Skeletal muscle tissue (tissue), 4 donors: Measurements from ENCODE around the gene SRPK2. TPM values are rescaled to one million over a fixed set of nuclear protein-coding genes. Genes with fewer than 3 reads are reported as not detected.
"Not testable (repeated sequence)": the region's sequence is repeated elsewhere in the genome, so short reads cannot be mapped to it uniquely, and the experiment has no call there.

ENCODE experiments used
- H3K27ac ChIP-seq: one replicate; pipeline ENCODE4 v1.7.0; 2013; ENCODE audit warnings: mild to moderate bottlenecking, low read depth, low read length, inconsistent platforms
- H3K27me3 ChIP-seq, 3 donors: one replicate each; pipeline ENCODE4 v1.7.0; 2013; ENCODE audit warnings: low read length in 3 of 3; ENCODE audit not compliant: control insufficient read depth in 3 of 3, insufficient read depth in 3 of 3
- H3K36me3 ChIP-seq, 3 donors: one replicate each; pipeline ENCODE4 v1.7.0; 2013; ENCODE audit warnings: low read length in 3 of 3; ENCODE audit not compliant: control insufficient read depth in 3 of 3, insufficient read depth in 3 of 3
- H3K4me1 ChIP-seq, 3 donors: one replicate each; pipeline ENCODE4 v1.7.0; 2013; ENCODE audit warnings: low read length in 3 of 3, mild to moderate bottlenecking in 3 of 3; ENCODE audit not compliant: control insufficient read depth in 3 of 3, insufficient read depth in 3 of 3
- H3K4me3 ChIP-seq, 3 donors: one replicate each; pipeline ENCODE4 v1.7.0; 2013; ENCODE audit warnings: low read length in 3 of 3
- H3K9ac ChIP-seq, 3 donors: one replicate each; pipeline ENCODE4 v1.7.0; 2013; ENCODE audit warnings: low read length in 3 of 3, mild to moderate bottlenecking in 3 of 3, moderate library complexity in 2 of 3, low read depth in 1 of 3
- H3K9me3 ChIP-seq, 3 donors: one replicate each; pipeline ENCODE4 v1.7.0; 2013; ENCODE audit warnings: low read length in 3 of 3; ENCODE audit not compliant: control insufficient read depth in 3 of 3
- total RNA-seq: library from RNA; depleted of rRNA; stranded (reverse); fragments of >200 nt; gene quantifications from one replicate; pipeline ENCODE4 v1.2.3, GENCODE V29; 2014
- donor health status: Osteomylitis.

SRPK2 gene
- total RNA-seq, 1 donor from 2014 or later: 73.6 TPM

GRCh38 chr7:105250239-105250638 lies 138.5 kb downstream of the SRPK2 start:
- Histone ChIP-seq H3K9me3 (no peaks in the 10 kb centered on the region), H3K4me1 (peaks cover 6 to 15% (median 10%) of the 10 kb centered on the region in 3 donors), H3K4me3 (no peak overlapping the region), H3K27ac (no peak overlapping the region), H3K9ac (no peak overlapping the region), H3K36me3 (no peaks in the 10 kb centered on the region), H3K27me3 (no peaks in the 10 kb centered on the region)

- H3K9me3 ChIP-seq: no peaks in the 10 kb centered on the region
- H3K4me1 ChIP-seq: peaks cover 8 to 18% (median 13%) of the 10 kb centered on the region in 3 donors
- H3K27me3 ChIP-seq: no peaks in the 10 kb centered on the region
- H3K36me3 ChIP-seq: no peaks in the 10 kb centered on the region
- no peak overlapping the region for H3K4me3 ChIP-seq
- H3K9ac ChIP-seq: no peak overlapping the region
- no peak overlapping the region for H3K27ac ChIP-seq
These were observed 139.5 kb downstream of the SRPK2 start for GRCh38 chr7:105249216-105249615.

GRCh38 chr7:105246679-105247078 lies 142.0 kb downstream of the SRPK2 start:
- Histone ChIP-seq H3K4me3 (no peak overlapping the region), H3K36me3 (no peaks in the 10 kb centered on the region), H3K4me1 (peaks cover 8 to 18% (median 16%) of the 10 kb centered on the region in 3 donors), H3K9ac (peak overlapping the region in 1 of 3 donors; percentile 4), H3K9me3 (no peaks in the 10 kb centered on the region), H3K27ac (no peak overlapping the region), H3K27me3 (no peaks in the 10 kb centered on the region)

- Histone ChIP-seq H3K27ac (no peak overlapping the region), H3K27me3 (no peaks in the 10 kb centered on the region), H3K9me3 (no peaks in the 10 kb centered on the region), H3K4me3 (no peak overlapping the region), H3K4me1 (peaks cover 8 to 18% (median 16%) of the 10 kb centered on the region in 3 donors), H3K36me3 (no peaks in the 10 kb centered on the region), H3K9ac (no peak overlapping the region)
These were observed 142.5 kb downstream of the SRPK2 start for GRCh38 chr7:105246256-105246655.

- Histone ChIP-seq H3K9ac (no peak overlapping the region), H3K36me3 (no peaks in the 10 kb centered on the region), H3K4me1 (peaks cover 10 to 20% (median 16%) of the 10 kb centered on the region in 3 donors), H3K4me3 (no peak overlapping the region), H3K27me3 (no peaks in the 10 kb centered on the region), H3K9me3 (no peaks in the 10 kb centered on the region), H3K27ac (no peak overlapping the region)
These were observed 143.2 kb downstream of the SRPK2 start for GRCh38 chr7:105245398-105246114.

- no peak overlapping the region for H3K9ac ChIP-seq
- no peaks in the 10 kb centered on the region for H3K9me3 ChIP-seq
- H3K4me3 ChIP-seq: no peak overlapping the region
- H3K27ac ChIP-seq: no peak overlapping the region
- H3K36me3 ChIP-seq: no peaks in the 10 kb centered on the region
- H3K4me1 ChIP-seq: peaks cover 10 to 20% (median 16%) of the 10 kb centered on the region in 3 donors
- no peaks in the 10 kb centered on the region for H3K27me3 ChIP-seq
These were observed 144.1 kb downstream of the SRPK2 start for GRCh38 chr7:105244594-105244993.

GRCh38 chr7:105241198-105241597 lies 147.5 kb downstream of the SRPK2 start:
- Histone ChIP-seq H3K36me3 (no peaks in the 10 kb centered on the region), H3K4me1 (peaks cover 10 to 20% (median 19%) of the 10 kb centered on the region in 3 donors), H3K4me3 (no peak overlapping the region), H3K9me3 (no peaks in the 10 kb centered on the region), H3K9ac (no peak overlapping the region), H3K27ac (no peak overlapping the region), H3K27me3 (no peaks in the 10 kb centered on the region)

GRCh38 chr7:105238198-105238765 lies 150.4 kb downstream of the SRPK2 start:
- Histone ChIP-seq H3K4me3 (no peak overlapping the region), H3K9me3 (no peaks in the 10 kb centered on the region), H3K9ac (no peak overlapping the region), H3K36me3 (no peaks in the 10 kb centered on the region), H3K27ac (no peak overlapping the region), H3K4me1 (peaks cover 2 to 8% (median 8%) of the 10 kb centered on the region in 3 donors), H3K27me3 (no peaks in the 10 kb centered on the region)

- Histone ChIP-seq H3K4me1 (peaks cover 0 to 7% (median 6%) of the 10 kb centered on the region in 3 donors), H3K27me3 (no peaks in the 10 kb centered on the region), H3K27ac (no peak overlapping the region), H3K4me3 (no peak overlapping the region), H3K9me3 (no peaks in the 10 kb centered on the region), H3K36me3 (no peaks in the 10 kb centered on the region), H3K9ac (no peak overlapping the region)
These were observed 153.8 kb downstream of the SRPK2 start for GRCh38 chr7:105234886-105235285.

- not testable (repeated sequence) for H3K36me3 ChIP-seq, H3K9ac ChIP-seq, H3K27ac ChIP-seq, H3K9me3 ChIP-seq, H3K4me1 ChIP-seq, H3K4me3 ChIP-seq, H3K27me3 ChIP-seq
These were observed 155.9 kb downstream of the SRPK2 start for GRCh38 chr7:105232829-105233291.
